Esophagus squamous epithelium (tissue), 5 donors: Measurements from ENCODE around the gene MRPL1. TPM values are rescaled to one million over a fixed set of nuclear protein-coding genes. Genes with fewer than 3 reads are reported as not detected.

Experiments
- DNase-seq: peaks from one replicate; lab custom pipeline; 2025; lab: John Stamatoyannopoulos, UW
- H3K27ac ChIP-seq, 4 donors: fragments of 200-600 bp; sonication (generic); one replicate each; pipeline ENCODE4 v1.5.1; 2016 to 2019; ENCODE audit warnings: mild to moderate bottlenecking in 1 of 4
- H3K27me3 ChIP-seq, 4 donors: fragments of 200-600 bp; sonication (generic); 1 replicate in 3 of 4; 2 replicates in 1 of 4; pipeline versions ENCODE4 v1.5.1 to v1.6.0; 2017 to 2021; ENCODE audit warnings: antibody characterized with exemption in 1 of 4
- H3K36me3 ChIP-seq, 3 donors: fragments of 200-600 bp; sonication (generic); one replicate each; pipeline ENCODE4 v1.5.1; 2016 to 2019
- H3K4me1 ChIP-seq, 3 donors: fragments of 200-600 bp; sonication (generic); one replicate each; pipeline ENCODE4 v1.5.1; 2017 to 2019
- H3K4me3 ChIP-seq, 4 donors: fragments of 200-600 bp; sonication (generic); 1 replicate in 3 of 4; 2 replicates in 1 of 4; pipeline ENCODE4 v1.5.1; 2016 to 2019; ENCODE audit warnings: mild to moderate bottlenecking in 2 of 4, moderate library complexity in 1 of 4
- H3K9me3 ChIP-seq, 3 donors: fragments of 200-600 bp; sonication (generic); one replicate each; pipeline ENCODE4 v1.5.1; 2016 to 2019
- POLR2A ChIP-seq, 4 donors: fragments of 450-650 bp; IDR thresholded peaks; one replicate each; pipeline ENCODE4 v1.6.1; 2017; ENCODE audit warnings: antibody characterized with exemption in 4 of 4, mild to moderate bottlenecking in 4 of 4, moderate library complexity in 3 of 4
- WGBS, 2 donors: methylation state at CpG; one replicate each; pipeline ENCODE4 v1.1.5; 2018; 5-methylcytosine and 5-hydroxymethylcytosine counted together
- intact Hi-C: fragments of 100-400 bp; cut with DNase I; formaldehyde crosslinking; loops from one replicate; pipeline ENCODE4 v1.15.0; 2022
- total RNA-seq, 4 donors: library from RNA; depleted of rRNA; stranded (reverse); fragments of >200 nt; gene quantifications; one replicate each; pipeline ENCODE4 v1.1.0, GENCODE V29; 2016
- TF ChIP-seq, protein P1 (sequence below), 6 experiments: fragments of 450-650 bp in 4 of 6; fragments of 200-600 bp in 2 of 6; sonication (generic) in 2 of 6; IDR thresholded peaks; one replicate each; pipeline ENCODE4 v1.5.1; 2016 to 2019; ENCODE audit warnings: antibody characterized with exemption in 6 of 6, mild to moderate bottlenecking in 4 of 6, moderate library complexity in 4 of 6
- donor health status: DM: yes; HTN: yes; CAD: no.

Gene MRPL1
- total RNA-seq, 4 donors from 2014 or later: 12.9 to 34.5 (median 28.4) TPM

DNA sequence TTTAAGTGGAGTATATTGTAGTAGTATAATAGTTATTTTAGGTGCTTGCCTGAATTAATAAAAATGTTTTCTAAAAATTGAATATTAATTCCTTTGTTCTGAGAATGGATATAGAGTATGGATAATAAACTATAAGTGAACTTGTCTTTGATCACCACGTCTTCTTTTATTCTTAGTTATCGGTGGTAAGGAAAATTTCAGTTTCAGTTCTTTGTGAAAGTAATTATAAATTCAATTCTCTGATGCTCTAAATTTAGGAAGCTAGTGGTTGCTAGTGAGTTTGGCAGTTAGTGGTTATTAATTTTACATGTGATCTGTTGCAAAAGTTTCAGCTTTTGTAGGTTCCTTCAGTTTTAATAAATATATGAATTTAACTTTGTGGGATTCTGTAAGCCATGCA, 30.8 kb downstream of the MRPL1 start:
- 64 to 72% methylated on average over 2 of the region's 2 CpGs for WGBS, 2 donors
- intact Hi-C loops: no loop called here
- H3K36me3 ChIP-seq: peaks cover 0 to 60% (median under 1%) of the 10 kb centered on the region in 3 donors
- no peak overlapping the region for H3K27ac ChIP-seq
- no peak overlapping the region for H3K4me3 ChIP-seq
- H3K4me1 ChIP-seq: no peaks in the 10 kb centered on the region
- DNase-seq: no peak
- H3K9me3 ChIP-seq: no peaks in the 10 kb centered on the region
- H3K27me3 ChIP-seq: no peaks in the 10 kb centered on the region
- no peak for TF ChIP-seq POLR2A (IDR thresholded peaks at IDR 0.05)
- TF ChIP-seq, protein P1, sequence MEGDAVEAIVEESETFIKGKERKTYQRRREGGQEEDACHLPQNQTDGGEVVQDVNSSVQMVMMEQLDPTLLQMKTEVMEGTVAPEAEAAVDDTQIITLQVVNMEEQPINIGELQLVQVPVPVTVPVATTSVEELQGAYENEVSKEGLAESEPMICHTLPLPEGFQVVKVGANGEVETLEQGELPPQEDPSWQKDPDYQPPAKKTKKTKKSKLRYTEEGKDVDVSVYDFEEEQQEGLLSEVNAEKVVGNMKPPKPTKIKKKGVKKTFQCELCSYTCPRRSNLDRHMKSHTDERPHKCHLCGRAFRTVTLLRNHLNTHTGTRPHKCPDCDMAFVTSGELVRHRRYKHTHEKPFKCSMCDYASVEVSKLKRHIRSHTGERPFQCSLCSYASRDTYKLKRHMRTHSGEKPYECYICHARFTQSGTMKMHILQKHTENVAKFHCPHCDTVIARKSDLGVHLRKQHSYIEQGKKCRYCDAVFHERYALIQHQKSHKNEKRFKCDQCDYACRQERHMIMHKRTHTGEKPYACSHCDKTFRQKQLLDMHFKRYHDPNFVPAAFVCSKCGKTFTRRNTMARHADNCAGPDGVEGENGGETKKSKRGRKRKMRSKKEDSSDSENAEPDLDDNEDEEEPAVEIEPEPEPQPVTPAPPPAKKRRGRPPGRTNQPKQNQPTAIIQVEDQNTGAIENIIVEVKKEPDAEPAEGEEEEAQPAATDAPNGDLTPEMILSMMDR (IDR thresholded peaks at IDR 0.05): no peak

DNA sequence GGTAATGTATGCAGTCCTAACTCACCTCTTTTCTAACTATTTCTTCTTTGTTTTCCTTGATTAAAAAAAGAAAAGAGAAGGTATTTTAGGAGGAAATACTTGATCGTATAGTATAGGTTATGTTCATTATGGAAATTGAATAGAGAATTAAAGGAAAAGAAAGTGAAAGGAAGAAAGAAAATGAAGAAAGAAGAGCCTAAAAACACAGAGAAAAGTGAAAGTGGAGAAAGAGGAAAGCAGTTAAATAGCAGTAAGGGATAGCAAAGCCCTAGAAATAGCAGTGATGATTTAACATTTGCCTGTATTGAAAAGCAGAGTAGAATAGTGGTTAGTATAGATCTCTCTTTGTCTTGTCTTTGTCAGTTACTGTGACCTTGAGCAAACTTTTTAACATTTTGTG, 37.0 kb downstream of the MRPL1 start:
- Histone ChIP-seq H3K27me3 (no peaks in the 10 kb centered on the region), H3K27ac (no peak overlapping the region), H3K9me3 (no peaks in the 10 kb centered on the region), H3K4me1 (no peaks in the 10 kb centered on the region), H3K4me3 (no peak overlapping the region), H3K36me3 (peaks cover 0 to 49% (median 0%) of the 10 kb centered on the region in 3 donors)
- intact Hi-C loops: no loop called here
- 36 to 56% methylated on average over 1 of the region's 1 CpG for WGBS, 2 donors
- no peak for DNase-seq
- no peak for TF ChIP-seq POLR2A (IDR thresholded peaks at IDR 0.05)
- TF ChIP-seq, protein P1 (IDR thresholded peaks at IDR 0.05): no peak

DNA sequence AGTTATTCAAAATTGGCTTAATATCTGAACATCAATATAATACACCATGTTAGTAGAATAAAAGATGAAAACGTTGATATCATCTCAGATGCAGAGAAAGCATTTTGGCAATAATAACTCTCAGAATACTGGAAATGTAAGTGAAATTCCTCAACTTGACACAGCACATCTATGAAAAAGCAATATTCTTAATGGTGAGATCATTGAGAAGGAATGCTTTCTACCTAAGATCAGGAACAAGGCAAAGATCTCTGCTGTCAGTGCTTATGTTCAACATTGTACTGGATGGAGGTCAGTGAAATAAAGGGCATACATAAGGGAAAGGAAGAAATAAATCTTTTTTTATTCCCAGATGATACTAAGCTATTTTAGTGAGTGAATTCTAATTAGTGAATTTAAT, 40.6 kb downstream of the MRPL1 start:
- 78 to 79% methylated on average over 1 of the region's 1 CpG for WGBS, 2 donors
- no peak for DNase-seq
- Histone ChIP-seq H3K4me3 (no peak overlapping the region), H3K4me1 (no peaks in the 10 kb centered on the region), H3K9me3 (no peaks in the 10 kb centered on the region), H3K27me3 (no peaks in the 10 kb centered on the region), H3K36me3 (peaks cover 0 to 47% (median 0%) of the 10 kb centered on the region in 3 donors), H3K27ac (no peak overlapping the region)
- intact Hi-C loops: no loop called here
- TF ChIP-seq, protein P1 (IDR thresholded peaks at IDR 0.05): no peak
- no peak for TF ChIP-seq POLR2A (IDR thresholded peaks at IDR 0.05)

DNA sequence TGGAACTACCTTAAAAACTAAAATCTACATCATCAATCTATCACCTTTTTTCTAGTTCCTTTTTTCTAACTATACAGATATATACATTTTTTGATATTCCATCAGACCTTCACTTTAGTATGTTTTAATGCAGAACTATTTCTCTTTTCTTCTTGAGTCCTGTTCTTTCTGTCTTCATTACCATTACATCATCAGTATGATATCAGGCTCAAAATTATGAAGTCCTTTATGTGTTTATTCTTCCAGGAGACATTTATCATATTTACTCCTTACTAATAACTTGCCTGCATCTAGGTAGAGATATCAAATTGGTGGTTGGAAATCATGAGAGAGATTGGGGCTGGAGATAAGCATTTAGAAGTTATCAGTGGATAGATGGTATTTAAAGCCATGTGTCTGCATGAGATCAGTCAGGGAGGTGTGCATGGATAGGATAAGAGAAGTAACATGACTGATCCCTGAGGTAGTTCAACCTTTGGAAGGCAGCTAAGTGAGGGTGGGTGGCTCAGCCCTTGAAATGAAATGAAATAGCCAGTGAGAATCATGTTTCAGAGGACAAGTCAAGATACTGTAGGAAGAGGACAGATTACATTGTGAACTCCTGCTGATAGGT, 43.1 kb downstream of the MRPL1 start:
- H3K36me3 ChIP-seq: peaks cover 0 to 68% (median 0%) of the 10 kb centered on the region in 3 donors
- H3K27ac ChIP-seq: no peak overlapping the region
- TF ChIP-seq, protein P1 (IDR thresholded peaks at IDR 0.05): no peak
- TF ChIP-seq POLR2A (IDR thresholded peaks at IDR 0.05): no peak
- no peaks in the 10 kb centered on the region for H3K4me1 ChIP-seq
- no peak overlapping the region for H3K4me3 ChIP-seq
- H3K9me3 ChIP-seq: no peaks in the 10 kb centered on the region
- H3K27me3 ChIP-seq: no peaks in the 10 kb centered on the region
- intact Hi-C loops: no loop called here
- DNase-seq: no peak

DNA sequence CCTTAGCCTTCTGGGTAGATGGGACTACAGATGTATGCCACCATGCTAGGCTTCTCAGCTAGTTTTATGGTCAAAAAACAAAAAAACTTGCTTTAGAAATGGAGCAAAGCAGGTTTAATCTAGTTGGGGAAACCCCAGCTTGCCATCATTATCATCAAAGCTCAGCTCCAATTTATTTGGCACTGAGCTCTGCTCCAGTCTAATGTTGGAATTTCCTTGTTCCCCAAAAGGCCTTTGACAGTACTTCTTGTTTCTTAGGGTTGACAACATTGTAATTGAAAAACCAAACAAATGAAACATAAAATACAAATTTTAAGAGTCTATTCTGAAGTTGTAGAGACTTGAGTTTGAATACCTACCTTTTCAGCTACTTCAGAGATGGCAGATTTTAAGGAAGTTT, 48.0 kb downstream of the MRPL1 start:
- Histone ChIP-seq H3K9me3 (no peaks in the 10 kb centered on the region), H3K36me3 (peaks cover 0 to 59% (median 0%) of the 10 kb centered on the region in 3 donors), H3K27me3 (no peaks in the 10 kb centered on the region), H3K27ac (no peak overlapping the region), H3K4me1 (no peaks in the 10 kb centered on the region), H3K4me3 (no peak overlapping the region)
- intact Hi-C loops: no loop called here
- TF ChIP-seq POLR2A (IDR thresholded peaks at IDR 0.05): no peak
- TF ChIP-seq, protein P1 (IDR thresholded peaks at IDR 0.05): no peak
- no peak for DNase-seq
